GM12801 (cell line): Measurements from ENCODE around the gene CD40.

Experiments used
- TF ChIP-seq, protein P1 (sequence below): IDR thresholded peaks from one replicate; pipeline ENCODE4 v1.5.1; 2011; ENCODE audit warnings: control low read depth; ENCODE audit not compliant: insufficient read length; ENCODE audit errors: extremely low read depth

The CD40 gene

DNA sequence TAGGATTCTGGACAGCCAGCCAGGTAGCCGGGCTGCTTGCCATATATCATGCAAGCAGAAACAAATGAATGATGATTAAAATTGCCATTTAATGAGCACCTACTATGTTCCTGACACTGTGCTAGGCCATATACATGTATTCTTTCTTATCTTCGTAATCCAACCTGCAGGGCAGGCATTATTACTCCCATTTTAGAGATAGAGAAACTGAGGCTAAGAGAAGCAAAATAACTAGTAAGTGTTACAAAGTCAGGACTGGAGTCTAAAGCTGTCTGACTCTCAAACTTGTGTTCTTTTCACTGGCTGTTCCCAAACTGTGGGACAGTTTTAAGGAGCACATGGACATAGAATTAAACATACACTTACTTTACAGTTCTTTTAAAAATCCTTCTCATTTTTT is 2.0 kb downstream of the CD40 start:
- TF ChIP-seq, protein P1, sequence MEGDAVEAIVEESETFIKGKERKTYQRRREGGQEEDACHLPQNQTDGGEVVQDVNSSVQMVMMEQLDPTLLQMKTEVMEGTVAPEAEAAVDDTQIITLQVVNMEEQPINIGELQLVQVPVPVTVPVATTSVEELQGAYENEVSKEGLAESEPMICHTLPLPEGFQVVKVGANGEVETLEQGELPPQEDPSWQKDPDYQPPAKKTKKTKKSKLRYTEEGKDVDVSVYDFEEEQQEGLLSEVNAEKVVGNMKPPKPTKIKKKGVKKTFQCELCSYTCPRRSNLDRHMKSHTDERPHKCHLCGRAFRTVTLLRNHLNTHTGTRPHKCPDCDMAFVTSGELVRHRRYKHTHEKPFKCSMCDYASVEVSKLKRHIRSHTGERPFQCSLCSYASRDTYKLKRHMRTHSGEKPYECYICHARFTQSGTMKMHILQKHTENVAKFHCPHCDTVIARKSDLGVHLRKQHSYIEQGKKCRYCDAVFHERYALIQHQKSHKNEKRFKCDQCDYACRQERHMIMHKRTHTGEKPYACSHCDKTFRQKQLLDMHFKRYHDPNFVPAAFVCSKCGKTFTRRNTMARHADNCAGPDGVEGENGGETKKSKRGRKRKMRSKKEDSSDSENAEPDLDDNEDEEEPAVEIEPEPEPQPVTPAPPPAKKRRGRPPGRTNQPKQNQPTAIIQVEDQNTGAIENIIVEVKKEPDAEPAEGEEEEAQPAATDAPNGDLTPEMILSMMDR: no peak

GRCh38 chr20:46121184-46121930 is 3.2 kb downstream of the CD40 start:
- TF ChIP-seq, protein P1: no peak

- TF ChIP-seq, protein P1: no peak
These were observed 4.0 kb downstream of the CD40 start for GRCh38 chr20:46122071-46122470.

DNA sequence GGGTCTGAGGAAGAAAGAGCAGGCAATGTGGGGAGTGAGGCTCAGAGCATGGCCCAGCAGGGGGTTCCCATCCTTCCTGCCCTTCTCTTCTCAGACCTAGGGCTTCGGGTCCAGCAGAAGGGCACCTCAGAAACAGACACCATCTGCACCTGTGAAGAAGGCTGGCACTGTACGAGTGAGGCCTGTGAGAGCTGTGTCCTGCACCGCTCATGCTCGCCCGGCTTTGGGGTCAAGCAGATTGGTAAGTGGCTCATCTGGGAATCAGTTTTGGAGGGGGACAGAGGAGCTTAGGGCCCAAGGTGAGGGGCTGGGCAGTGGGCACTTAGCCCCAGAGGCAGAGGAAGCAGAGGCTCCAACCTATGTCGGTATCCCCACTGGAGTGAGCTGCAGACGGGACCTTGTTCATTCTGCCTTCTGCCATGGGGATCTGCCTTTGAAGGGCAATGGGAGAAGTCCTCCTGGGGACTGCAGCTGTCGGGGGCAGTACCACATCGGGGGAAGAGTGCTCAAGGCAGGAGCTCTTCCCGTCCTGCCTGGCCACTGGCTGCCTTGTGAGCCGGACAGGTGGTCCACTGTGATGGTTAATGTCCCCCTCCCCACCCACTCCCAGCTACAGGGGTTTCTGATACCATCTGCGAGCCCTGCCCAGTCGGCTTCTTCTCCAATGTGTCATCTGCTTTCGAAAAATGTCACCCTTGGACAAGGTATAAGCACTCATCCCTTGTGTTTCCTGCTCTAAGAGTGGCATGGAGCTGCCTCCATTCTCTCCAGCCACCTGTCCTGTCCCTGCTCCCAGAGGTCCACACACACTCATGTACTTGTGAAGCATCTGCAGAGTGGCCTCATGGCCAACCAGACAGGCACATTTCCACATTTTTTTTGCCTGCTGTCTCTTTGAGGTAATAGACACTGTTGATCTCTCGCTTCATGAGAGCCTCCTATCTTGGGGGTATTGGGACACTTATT is 4.7 kb downstream of the CD40 start:
- TF ChIP-seq, protein P1: no peak

DNA sequence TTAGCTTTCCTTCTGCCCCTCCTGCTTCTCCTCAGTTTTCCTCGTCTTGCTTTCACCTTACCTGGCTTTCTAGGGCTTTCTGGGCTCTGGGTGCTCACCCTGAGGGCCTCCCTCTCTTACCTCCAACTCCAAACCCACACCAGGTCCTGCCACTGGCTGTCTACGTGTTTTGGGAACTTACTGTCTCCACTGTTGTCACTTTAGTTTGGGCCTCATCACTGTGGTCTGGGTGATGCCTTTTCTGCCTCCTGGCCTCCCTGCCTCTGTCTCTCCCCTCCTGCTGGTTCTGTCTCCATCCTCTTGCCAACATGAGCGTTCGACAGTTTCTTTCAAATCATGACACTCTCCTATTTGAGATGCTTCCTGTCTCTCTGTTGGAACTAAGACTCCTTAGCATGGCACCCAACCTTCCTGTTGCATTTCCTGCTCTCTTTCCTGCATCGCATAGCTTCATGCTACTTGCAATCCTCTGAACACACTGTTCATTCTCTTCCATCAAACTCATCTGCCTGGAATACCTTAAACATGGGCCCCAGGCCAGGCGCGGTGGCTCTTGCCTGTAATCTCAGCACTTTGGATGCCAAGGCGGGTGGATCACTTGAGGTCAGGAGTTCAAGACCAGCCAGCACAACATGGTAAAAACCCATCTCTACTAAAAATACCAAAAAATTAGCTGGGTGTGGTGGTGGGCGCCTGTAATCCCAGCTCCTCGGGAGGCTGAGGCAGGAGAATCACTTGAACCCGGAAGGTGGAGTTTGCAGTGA is 5.5 kb downstream of the CD40 start:
- TF ChIP-seq, protein P1: no peak

DNA sequence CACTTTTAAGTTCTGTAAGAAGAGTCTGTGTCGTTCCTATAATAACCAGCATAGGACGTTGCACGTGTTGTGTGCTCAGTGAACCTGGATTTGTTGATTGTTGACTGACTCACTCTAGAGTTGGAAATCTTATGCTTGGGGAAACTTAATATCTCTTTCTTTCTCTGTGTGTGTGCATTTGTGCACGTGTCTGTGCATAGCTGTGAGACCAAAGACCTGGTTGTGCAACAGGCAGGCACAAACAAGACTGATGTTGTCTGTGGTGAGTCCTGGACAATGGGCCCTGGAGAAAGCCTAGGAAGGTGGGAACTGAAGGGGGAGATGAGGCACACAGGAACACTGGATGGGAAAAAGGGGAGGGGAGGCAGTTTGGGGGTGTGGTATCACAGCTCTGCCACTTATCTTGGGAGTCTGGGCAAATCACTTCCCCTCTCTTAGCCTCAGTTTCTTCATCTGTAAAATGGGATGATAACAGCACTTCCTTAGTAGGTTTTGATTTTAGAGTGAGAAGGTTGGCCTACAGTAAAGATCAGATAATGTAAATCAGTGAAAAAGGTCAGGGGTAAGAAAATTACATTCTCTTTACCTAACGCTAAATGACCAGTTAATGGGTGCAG is 8.4 kb downstream of the CD40 start:
- TF ChIP-seq, protein P1: no peak
